Measurements from ENCODE around the gene PRR13. TPM values are rescaled to one million over a fixed set of nuclear protein-coding genes. Genes with fewer than 3 reads are reported as not detected.
A peak's percentile ranks its signal among the peaks of the same experiment; 100 is the strongest.

PRR13 gene
- total and polyA plus RNA-seq, 7 experiments from 2014 or later: 147 to 529 (median 207) TPM

DNA sequence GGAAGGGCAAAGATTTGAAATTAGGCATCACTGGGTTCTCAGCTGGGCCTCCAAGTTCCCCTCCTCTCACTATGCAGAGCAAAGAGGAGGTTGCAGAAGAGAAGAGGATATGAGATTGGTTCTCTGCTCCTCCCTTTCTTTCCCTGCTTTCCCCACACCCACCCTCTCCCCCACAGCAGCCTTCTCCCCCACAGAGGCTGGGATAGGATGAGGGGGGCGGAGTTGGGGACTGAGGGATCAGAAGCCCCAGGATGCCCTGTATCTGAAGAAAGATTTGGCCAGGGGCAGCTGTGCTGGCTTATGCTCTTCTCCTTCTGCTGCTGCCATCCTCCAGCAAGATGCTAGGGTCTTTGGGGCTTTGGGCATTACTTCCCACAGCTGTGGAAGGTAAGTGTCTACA is 17.9 kb upstream of the PRR13 start, which contains the start of gene AMHR2:
Gene AMHR2 (plus strand): TSS at position 259 of the 400 bp plus-strand sequence. CDS start 80 bp downstream, at position 339.
- intact Hi-C loops (cut with micrococcal nuclease): no loop called here
- H3K27ac ChIP-seq (ENCODE audit: low read depth, low read length): no peak within 1 kb of the TSS

DNA sequence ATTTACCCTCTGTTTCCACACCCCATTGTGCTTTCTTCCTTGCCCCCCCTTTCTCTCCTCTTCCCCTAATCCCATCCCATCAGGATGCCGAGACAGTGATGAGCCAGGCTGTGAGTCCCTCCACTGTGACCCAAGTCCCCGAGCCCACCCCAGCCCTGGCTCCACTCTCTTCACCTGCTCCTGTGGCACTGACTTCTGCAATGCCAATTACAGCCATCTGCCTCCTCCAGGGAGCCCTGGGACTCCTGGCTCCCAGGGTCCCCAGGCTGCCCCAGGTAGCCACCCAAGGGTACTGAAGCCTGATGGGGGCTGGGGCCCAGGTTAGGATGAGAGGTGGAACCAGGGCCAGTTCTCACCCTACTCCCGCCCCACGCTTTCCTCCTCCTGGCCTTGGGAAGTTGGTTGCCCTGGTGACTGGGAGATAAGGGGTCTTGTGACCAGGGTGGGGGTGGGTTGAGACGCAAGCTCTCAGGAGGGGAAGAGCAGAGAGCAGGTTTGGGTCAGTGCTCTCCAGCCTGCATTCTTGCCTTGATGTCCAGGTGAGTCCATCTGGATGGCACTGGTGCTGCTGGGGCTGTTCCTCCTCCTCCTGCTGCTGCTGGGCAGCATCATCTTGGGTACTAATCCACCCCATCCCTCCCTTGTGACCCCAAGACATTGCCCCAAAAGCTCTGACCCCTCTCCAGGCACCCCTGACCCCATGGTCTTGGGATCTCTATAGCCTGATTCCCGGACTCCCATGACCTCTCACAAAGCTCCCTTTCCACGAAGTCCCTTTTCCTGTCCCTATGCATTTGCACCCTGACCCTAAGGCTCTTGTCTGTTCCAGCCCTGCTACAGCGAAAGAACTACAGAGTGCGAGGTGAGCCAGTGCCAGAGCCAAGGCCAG is 16.7 kb upstream of the PRR13 start:
- no peak overlapping the region for H3K27ac Mint-ChIP-seq
- no peaks in the 10 kb centered on the region for H3K27me3 ChIP-seq (ENCODE audit: control insufficient read depth in 2 of 2, insufficient read depth in 2 of 2, low read length in 2 of 2)
- CTCF ChIA-PET: interaction anchor here (0.6 to 1.9 kb wide), 3 partner anchors 72 to 80 kb away, joined by 4 to 9 read pairs (median 4); no protein-coding TSS in a partner anchor
- H3K9me3 ChIP-seq (ENCODE audit: control insufficient read depth in 2 of 3, low read length in 3 of 3): no peaks in the 10 kb centered on the region
- H3K4me1 ChIP-seq (ENCODE audit: control insufficient read depth in 2 of 2, insufficient read depth in 2 of 2, low read length in 2 of 2): peaks cover 3 to 4% of the 10 kb centered on the region in 2 donors
- H3K4me1 Mint-ChIP-seq: peaks cover 4 to 15% (median 6%) of the 10 kb centered on the region in 7 donors
- intact Hi-C loops (cut with micrococcal nuclease): no loop called here
- DNase-seq (no peak), ATAC-seq (no peak)
- H3K27me3 Mint-ChIP-seq: no peaks in the 10 kb centered on the region
- POLR2A ChIA-PET: interaction anchor here (0.6 to 1.3 kb wide), 2 partner anchors 46 to 80 kb away, joined by 3 to 4 read pairs; no protein-coding TSS in a partner anchor
- no peak overlapping the region for H3K4me3 Mint-ChIP-seq
- no peak overlapping the region for H3K4me3 ChIP-seq (ENCODE audit: low read length)
- H3K9me3 Mint-ChIP-seq: no peaks in the 10 kb centered on the region
- H3K36me3 Mint-ChIP-seq: no peaks in the 10 kb centered on the region
- no peak overlapping the region for H3K27ac ChIP-seq (ENCODE audit: low read depth, low read length)
- no peaks in the 10 kb centered on the region for H3K36me3 ChIP-seq (ENCODE audit: control insufficient read depth in 2 of 3, insufficient read depth in 3 of 3, low read length in 3 of 3)

More for the DNA sequence above, 17.9 kb upstream of the PRR13 start, which contains the start of gene AMHR2:
- no peaks in the 10 kb centered on the region for H3K36me3 Mint-ChIP-seq
- H3K4me3 ChIP-seq (ENCODE audit: low read length): no peak within 1 kb of the TSS
- no peaks in the 10 kb centered on the region for H3K9me3 ChIP-seq (ENCODE audit: control insufficient read depth in 2 of 3, low read length in 3 of 3)
- H3K9me3 Mint-ChIP-seq: no peaks in the 10 kb centered on the region
- no peak within 1 kb of the TSS for H3K4me3 Mint-ChIP-seq
- no peaks in the 10 kb centered on the region for H3K36me3 ChIP-seq (ENCODE audit: control insufficient read depth in 2 of 3, insufficient read depth in 3 of 3, low read length in 3 of 3)
- CTCF ChIA-PET: interaction anchor here (3.3 to 5.4 kb wide), 2 partner anchors 70 to 85 kb away, joined by 19 to 75 read pairs; partner anchors contain the start of gene NPFF
- DNase-seq: no peak
- H3K27me3 Mint-ChIP-seq: no peaks in the 10 kb centered on the region
- H3K27ac Mint-ChIP-seq: no peak within 1 kb of the TSS
- H3K27me3 ChIP-seq (ENCODE audit: control insufficient read depth in 2 of 2, insufficient read depth in 2 of 2, low read length in 2 of 2): no peaks in the 10 kb centered on the region
- no peak for ATAC-seq
- peaks cover 3 to 4% of the 10 kb centered on the region in 2 donors for H3K4me1 ChIP-seq (ENCODE audit: control insufficient read depth in 2 of 2, insufficient read depth in 2 of 2, low read length in 2 of 2)
- peaks cover 8 to 19% (median 18%) of the 10 kb centered on the region in 7 donors for H3K4me1 Mint-ChIP-seq
- POLR2A ChIA-PET: interaction anchor here (1.0 kb wide), 1 partner anchor 26 kb away, joined by 4 read pairs; no protein-coding TSS in a partner anchor

DNA sequence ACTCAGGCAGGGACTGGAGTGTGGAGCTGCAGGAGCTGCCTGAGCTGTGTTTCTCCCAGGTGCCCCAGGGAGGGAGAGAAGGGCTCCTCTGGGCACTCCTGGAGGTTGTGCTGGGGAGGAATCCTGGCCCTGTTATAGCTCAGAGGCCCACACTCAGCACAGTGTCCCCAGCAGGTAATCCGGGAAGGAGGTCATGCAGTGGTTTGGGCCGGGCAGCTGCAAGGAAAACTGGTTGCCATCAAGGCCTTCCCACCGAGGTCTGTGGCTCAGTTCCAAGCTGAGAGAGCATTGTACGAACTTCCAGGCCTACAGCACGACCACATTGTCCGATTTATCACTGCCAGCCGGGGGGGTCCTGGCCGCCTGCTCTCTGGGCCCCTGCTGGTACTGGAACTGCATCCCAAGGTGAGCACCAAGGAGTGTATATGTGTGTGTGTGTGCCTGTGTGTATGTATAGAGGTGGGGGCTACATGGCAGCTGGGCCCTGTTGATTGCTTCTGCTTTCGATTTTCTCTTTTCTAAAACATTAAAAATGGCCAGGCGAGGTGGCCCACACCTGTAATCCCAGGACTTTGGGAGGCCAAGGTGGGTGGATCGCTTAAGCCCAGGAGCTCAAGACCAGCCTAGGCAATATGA is 15.9 kb upstream of the PRR13 start:
- H3K4me1 ChIP-seq (ENCODE audit: control insufficient read depth in 2 of 2, insufficient read depth in 2 of 2, low read length in 2 of 2): peaks cover 3 to 4% of the 10 kb centered on the region in 2 donors
- no peak for DNase-seq
- no peak overlapping the region for H3K27ac ChIP-seq (ENCODE audit: low read depth, low read length)
- ChIA-PET POLR2A (interaction anchor here (0.6 to 1.3 kb wide), 4 partner anchors 26 to 81 kb away, joined by 3 to 4 read pairs (median 4); no protein-coding TSS in a partner anchor), CTCF (interaction anchor here (0.6 to 1.9 kb wide), 3 partner anchors 73 to 80 kb away, joined by 4 to 9 read pairs (median 4); no protein-coding TSS in a partner anchor)
- H3K4me3 ChIP-seq (ENCODE audit: low read length): no peak overlapping the region
- Mint-ChIP-seq H3K9me3 (no peaks in the 10 kb centered on the region), H3K4me1 (peaks cover 4 to 14% (median 6%) of the 10 kb centered on the region in 7 donors), H3K36me3 (no peaks in the 10 kb centered on the region), H3K4me3 (no peak overlapping the region), H3K27me3 (no peaks in the 10 kb centered on the region), H3K27ac (peak overlapping the region in 1 of 9 donors; percentile 72)
- H3K9me3 ChIP-seq (ENCODE audit: control insufficient read depth in 2 of 3, low read length in 3 of 3): no peaks in the 10 kb centered on the region
- no peak for ATAC-seq
- H3K36me3 ChIP-seq (ENCODE audit: control insufficient read depth in 2 of 3, insufficient read depth in 3 of 3, low read length in 3 of 3): no peaks in the 10 kb centered on the region
- H3K27me3 ChIP-seq (ENCODE audit: control insufficient read depth in 2 of 2, insufficient read depth in 2 of 2, low read length in 2 of 2): no peaks in the 10 kb centered on the region
- intact Hi-C loops (cut with micrococcal nuclease): no loop called here

DNA sequence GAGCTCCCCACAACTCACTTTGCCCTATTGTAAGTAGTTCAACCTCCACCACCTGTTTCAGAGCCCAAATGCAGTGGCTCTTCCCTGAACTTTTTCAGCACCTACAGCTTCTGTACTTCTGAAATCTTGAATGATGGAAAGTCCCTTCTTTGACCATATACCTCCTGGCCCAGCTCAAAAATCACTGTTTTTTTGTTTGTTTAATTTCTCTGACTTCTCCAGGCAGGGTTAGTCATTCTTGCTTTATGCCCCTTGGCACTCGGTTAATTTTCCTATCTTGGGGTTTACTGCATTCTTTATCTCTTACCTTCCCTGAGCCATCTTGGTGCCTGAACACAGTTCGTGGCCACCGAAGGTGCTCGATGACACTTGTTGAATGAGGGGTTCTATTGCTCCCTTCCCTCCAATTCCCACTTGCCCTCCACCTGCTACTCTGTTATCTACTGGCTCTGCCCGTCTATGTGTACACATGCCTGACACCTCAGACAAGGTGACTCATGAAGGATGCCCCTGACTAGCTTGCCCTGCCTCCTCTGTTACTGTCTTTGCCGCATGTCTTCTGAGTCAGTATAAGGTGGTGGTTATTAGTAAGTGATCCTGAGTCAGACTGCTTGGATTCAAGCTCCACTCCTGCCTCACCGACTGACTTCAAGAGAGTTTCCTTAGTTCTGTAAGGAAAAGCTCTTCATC is 13.5 kb upstream of the PRR13 start:
- no peak for ATAC-seq
- no peak for DNase-seq
- peaks cover 0 to 4% (median 0%) of the 10 kb centered on the region in 7 donors for H3K4me1 Mint-ChIP-seq

DNA sequence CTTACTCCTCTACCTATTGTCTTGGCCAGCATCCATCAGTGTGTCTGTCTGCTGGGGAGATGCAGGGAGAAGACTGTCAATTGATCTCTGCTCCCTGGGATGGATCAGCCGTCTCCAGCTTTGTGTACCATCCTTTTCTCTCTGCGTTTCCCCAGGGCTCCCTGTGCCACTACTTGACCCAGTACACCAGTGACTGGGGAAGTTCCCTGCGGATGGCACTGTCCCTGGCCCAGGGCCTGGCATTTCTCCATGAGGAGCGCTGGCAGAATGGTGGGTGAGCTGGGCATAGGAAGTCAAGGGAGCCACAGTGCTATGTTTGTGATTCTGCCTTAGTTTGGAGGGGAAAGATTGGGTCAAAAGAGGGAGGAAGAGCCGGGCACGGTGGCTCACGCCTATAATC is 12.8 kb upstream of the PRR13 start:
- Histone ChIP-seq H3K4me3 (ENCODE audit: low read length) (no peak overlapping the region), H3K27ac (ENCODE audit: low read depth, low read length) (no peak overlapping the region), H3K4me1 (ENCODE audit: control insufficient read depth in 2 of 2, insufficient read depth in 2 of 2, low read length in 2 of 2) (no peaks in the 10 kb centered on the region), H3K36me3 (ENCODE audit: control insufficient read depth in 2 of 3, insufficient read depth in 3 of 3, low read length in 3 of 3) (no peaks in the 10 kb centered on the region), H3K27me3 (ENCODE audit: control insufficient read depth in 2 of 2, insufficient read depth in 2 of 2, low read length in 2 of 2) (no peaks in the 10 kb centered on the region), H3K9me3 (ENCODE audit: control insufficient read depth in 2 of 3, low read length in 3 of 3) (no peaks in the 10 kb centered on the region)
- no peaks in the 10 kb centered on the region for H3K27me3 Mint-ChIP-seq
- DNase-seq (no peak), ATAC-seq (no peak)
- no peaks in the 10 kb centered on the region for H3K9me3 Mint-ChIP-seq
- POLR2A ChIA-PET: interaction anchor here (0.5 to 0.9 kb wide), 2 partner anchors 47 to 60 kb away, joined by 3 to 4 read pairs; no protein-coding TSS in a partner anchor
- no peak overlapping the region for H3K27ac Mint-ChIP-seq
- H3K36me3 Mint-ChIP-seq: no peaks in the 10 kb centered on the region
- intact Hi-C loops (cut with micrococcal nuclease): no loop called here
- CTCF ChIA-PET: interaction anchor here (1.2 to 1.6 kb wide), 2 partner anchors 77 to 80 kb away, joined by 5 read pairs; no protein-coding TSS in a partner anchor
- peaks cover 0 to 4% (median 0%) of the 10 kb centered on the region in 7 donors for H3K4me1 Mint-ChIP-seq
- no peak overlapping the region for H3K4me3 Mint-ChIP-seq

More for the DNA sequence above, 13.5 kb upstream of the PRR13 start:
- no peaks in the 10 kb centered on the region for H3K9me3 ChIP-seq (ENCODE audit: control insufficient read depth in 2 of 3, low read length in 3 of 3)
- H3K4me3 ChIP-seq (ENCODE audit: low read length): no peak overlapping the region
- no peaks in the 10 kb centered on the region for H3K36me3 ChIP-seq (ENCODE audit: control insufficient read depth in 2 of 3, insufficient read depth in 3 of 3, low read length in 3 of 3)
- no peaks in the 10 kb centered on the region for H3K27me3 Mint-ChIP-seq
- intact Hi-C loops (cut with micrococcal nuclease): no loop called here
- CTCF ChIA-PET: interaction anchor here (1.2 to 1.6 kb wide), 2 partner anchors 76 to 81 kb away, joined by 5 read pairs; no protein-coding TSS in a partner anchor
- POLR2A ChIA-PET: interaction anchor here (0.5 to 0.9 kb wide), 2 partner anchors 46 to 59 kb away, joined by 3 to 4 read pairs; no protein-coding TSS in a partner anchor
- no peak overlapping the region for H3K27ac ChIP-seq (ENCODE audit: low read depth, low read length)
- no peaks in the 10 kb centered on the region for H3K36me3 Mint-ChIP-seq
- no peaks in the 10 kb centered on the region for H3K4me1 ChIP-seq (ENCODE audit: control insufficient read depth in 2 of 2, insufficient read depth in 2 of 2, low read length in 2 of 2)
- H3K27ac Mint-ChIP-seq: peak overlapping the region in 3 of 9 donors; percentile 10 to 33 (median 16)
- H3K9me3 Mint-ChIP-seq: no peaks in the 10 kb centered on the region
- no peaks in the 10 kb centered on the region for H3K27me3 ChIP-seq (ENCODE audit: control insufficient read depth in 2 of 2, insufficient read depth in 2 of 2, low read length in 2 of 2)
- no peak overlapping the region for H3K4me3 Mint-ChIP-seq

DNA sequence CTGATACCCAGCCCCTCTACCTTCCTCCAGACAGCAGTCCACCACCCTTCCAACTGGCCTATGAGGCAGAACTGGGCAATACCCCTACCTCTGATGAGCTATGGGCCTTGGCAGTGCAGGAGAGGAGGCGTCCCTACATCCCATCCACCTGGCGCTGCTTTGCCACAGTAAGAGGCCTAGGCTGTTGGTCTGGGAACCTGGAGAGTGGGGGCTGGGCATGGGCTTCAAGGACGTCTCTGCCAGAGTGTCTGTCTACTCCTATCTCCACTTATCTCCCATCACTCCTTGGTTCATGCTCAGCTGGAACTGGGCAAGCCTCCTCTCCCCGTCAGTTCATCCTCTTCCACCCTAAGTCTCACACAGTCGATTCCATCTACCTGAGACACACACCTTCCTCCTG is 11.4 kb upstream of the PRR13 start:
- no peak overlapping the region for H3K4me3 ChIP-seq (ENCODE audit: low read length)
- Mint-ChIP-seq H3K27ac (peak overlapping the region in 2 of 9 donors; percentile 9 to 25), H3K36me3 (no peaks in the 10 kb centered on the region), H3K27me3 (no peaks in the 10 kb centered on the region), H3K9me3 (no peaks in the 10 kb centered on the region), H3K4me1 (peaks cover 0 to 4% (median 0%) of the 10 kb centered on the region in 7 donors), H3K4me3 (no peak overlapping the region)
- POLR2A ChIA-PET: interaction anchor here (0.7 to 1.7 kb wide), 2 partner anchors 11 to 51 kb away, joined by 3 to 7 read pairs; partner anchors contain the start of gene PRR13
- no peak for DNase-seq
- no peak overlapping the region for H3K27ac ChIP-seq (ENCODE audit: low read depth, low read length)
- H3K36me3 ChIP-seq (ENCODE audit: control insufficient read depth in 2 of 3, insufficient read depth in 3 of 3, low read length in 3 of 3): no peaks in the 10 kb centered on the region
- CTCF ChIA-PET: interaction anchor here (0.8 to 1.1 kb wide), 2 partner anchors 9 to 78 kb away, joined by 3 to 4 read pairs; no protein-coding TSS in a partner anchor
- H3K27me3 ChIP-seq (ENCODE audit: control insufficient read depth in 2 of 2, insufficient read depth in 2 of 2, low read length in 2 of 2): no peaks in the 10 kb centered on the region
- no peaks in the 10 kb centered on the region for H3K9me3 ChIP-seq (ENCODE audit: control insufficient read depth in 2 of 3, low read length in 3 of 3)
- intact Hi-C loops (cut with micrococcal nuclease): no loop called here
- H3K4me1 ChIP-seq (ENCODE audit: control insufficient read depth in 2 of 2, insufficient read depth in 2 of 2, low read length in 2 of 2): no peaks in the 10 kb centered on the region
- no peak for ATAC-seq

Data from naive thymus-derived CD4-positive, alpha-beta T cell (primary cell).